Liver (tissue), 3 donors: ENCODE results near the gene ADGRA3.

Source experiments
- EGR1 ChIP-seq, 2 donors: IDR thresholded peaks; 2 replicates each; pipeline ENCODE4 v1.6.1; 2016 to 2018; ENCODE audit warnings: antibody characterized with exemption in 2 of 2, low read depth in 2 of 2
- TF ChIP-seq, protein P1 (sequence below): fragments of 150-350 bp; IDR thresholded peaks from 2 replicates; pipeline ENCODE4 v1.5.1; 2017; ENCODE audit warnings: improper control_type of control experiment, low read depth, low read length; ENCODE audit not compliant: missing input control
- TF ChIP-seq, protein P2 (sequence below): IDR thresholded peaks from 2 replicates; pipeline ENCODE4 v1.6.1; 2016; ENCODE audit warnings: antibody characterized with exemption
- TF ChIP-seq, protein P3 (sequence below): IDR thresholded peaks from 2 replicates; pipeline ENCODE4 v1.6.1; 2016; ENCODE audit warnings: antibody characterized with exemption, mild to moderate bottlenecking
- donor health status: healthy.
- donor health status: healthy.

DNA sequence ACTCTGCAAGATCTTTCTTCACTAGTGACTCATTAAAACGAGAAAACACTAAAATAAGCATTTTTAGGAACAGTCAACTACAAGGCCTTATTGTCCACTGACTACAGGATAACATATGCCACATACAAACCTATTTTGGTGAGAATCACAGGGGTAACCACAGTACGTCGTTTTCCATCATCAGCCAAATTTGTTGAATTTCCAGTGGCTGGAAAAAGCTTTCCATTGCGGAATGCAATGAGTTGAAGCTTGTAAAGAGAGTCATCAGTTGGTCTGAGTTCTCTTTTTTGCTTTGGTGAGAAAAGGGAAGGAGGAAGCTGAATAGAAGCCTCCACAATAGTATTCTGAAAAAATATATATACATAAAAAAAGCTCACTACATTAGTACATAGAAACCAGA, 102.4 kb downstream of the ADGRA3 start:
- TF ChIP-seq, protein P1, sequence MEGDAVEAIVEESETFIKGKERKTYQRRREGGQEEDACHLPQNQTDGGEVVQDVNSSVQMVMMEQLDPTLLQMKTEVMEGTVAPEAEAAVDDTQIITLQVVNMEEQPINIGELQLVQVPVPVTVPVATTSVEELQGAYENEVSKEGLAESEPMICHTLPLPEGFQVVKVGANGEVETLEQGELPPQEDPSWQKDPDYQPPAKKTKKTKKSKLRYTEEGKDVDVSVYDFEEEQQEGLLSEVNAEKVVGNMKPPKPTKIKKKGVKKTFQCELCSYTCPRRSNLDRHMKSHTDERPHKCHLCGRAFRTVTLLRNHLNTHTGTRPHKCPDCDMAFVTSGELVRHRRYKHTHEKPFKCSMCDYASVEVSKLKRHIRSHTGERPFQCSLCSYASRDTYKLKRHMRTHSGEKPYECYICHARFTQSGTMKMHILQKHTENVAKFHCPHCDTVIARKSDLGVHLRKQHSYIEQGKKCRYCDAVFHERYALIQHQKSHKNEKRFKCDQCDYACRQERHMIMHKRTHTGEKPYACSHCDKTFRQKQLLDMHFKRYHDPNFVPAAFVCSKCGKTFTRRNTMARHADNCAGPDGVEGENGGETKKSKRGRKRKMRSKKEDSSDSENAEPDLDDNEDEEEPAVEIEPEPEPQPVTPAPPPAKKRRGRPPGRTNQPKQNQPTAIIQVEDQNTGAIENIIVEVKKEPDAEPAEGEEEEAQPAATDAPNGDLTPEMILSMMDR, result no peak
- TF ChIP-seq, protein P2, sequence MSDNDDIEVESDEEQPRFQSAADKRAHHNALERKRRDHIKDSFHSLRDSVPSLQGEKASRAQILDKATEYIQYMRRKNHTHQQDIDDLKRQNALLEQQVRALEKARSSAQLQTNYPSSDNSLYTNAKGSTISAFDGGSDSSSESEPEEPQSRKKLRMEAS, result no peak
- TF ChIP-seq EGR1 (IDR thresholded peaks at IDR 0.05; ENCODE audit: low read depth in 2 of 2), result no peak
- TF ChIP-seq, protein P3, sequence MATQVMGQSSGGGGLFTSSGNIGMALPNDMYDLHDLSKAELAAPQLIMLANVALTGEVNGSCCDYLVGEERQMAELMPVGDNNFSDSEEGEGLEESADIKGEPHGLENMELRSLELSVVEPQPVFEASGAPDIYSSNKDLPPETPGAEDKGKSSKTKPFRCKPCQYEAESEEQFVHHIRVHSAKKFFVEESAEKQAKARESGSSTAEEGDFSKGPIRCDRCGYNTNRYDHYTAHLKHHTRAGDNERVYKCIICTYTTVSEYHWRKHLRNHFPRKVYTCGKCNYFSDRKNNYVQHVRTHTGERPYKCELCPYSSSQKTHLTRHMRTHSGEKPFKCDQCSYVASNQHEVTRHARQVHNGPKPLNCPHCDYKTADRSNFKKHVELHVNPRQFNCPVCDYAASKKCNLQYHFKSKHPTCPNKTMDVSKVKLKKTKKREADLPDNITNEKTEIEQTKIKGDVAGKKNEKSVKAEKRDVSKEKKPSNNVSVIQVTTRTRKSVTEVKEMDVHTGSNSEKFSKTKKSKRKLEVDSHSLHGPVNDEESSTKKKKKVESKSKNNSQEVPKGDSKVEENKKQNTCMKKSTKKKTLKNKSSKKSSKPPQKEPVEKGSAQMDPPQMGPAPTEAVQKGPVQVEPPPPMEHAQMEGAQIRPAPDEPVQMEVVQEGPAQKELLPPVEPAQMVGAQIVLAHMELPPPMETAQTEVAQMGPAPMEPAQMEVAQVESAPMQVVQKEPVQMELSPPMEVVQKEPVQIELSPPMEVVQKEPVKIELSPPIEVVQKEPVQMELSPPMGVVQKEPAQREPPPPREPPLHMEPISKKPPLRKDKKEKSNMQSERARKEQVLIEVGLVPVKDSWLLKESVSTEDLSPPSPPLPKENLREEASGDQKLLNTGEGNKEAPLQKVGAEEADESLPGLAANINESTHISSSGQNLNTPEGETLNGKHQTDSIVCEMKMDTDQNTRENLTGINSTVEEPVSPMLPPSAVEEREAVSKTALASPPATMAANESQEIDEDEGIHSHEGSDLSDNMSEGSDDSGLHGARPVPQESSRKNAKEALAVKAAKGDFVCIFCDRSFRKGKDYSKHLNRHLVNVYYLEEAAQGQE, result no peak
